Measurements from ENCODE around the gene NPBWR2. TPM values are rescaled to one million over a fixed set of nuclear protein-coding genes. Genes with fewer than 3 reads are reported as not detected.

NPBWR2 gene
- total RNA-seq, 1 experiment from 2014 or later: not detected

DNA sequence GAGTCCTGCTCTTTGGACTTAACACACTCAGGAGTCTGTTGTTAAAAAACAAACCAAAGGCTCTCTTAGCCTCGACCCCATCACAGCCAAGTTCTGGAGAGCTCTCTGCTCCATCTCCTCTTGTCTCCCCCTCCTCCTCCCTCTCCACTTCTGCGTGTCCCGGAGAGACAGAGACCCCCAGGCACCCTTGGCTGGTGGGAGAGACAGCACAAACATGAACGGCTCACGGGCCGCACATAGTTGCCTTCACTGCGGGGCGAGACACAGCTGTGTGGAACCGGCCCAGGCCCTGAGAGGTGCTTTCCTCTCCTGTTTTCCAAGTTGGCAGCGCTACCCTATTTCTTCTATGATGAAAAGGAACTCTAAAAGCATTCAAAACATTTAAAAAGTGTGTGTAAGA lies 33.6 kb upstream of the NPBWR2 start:
- Histone ChIP-seq H3K9me3 (ENCODE audit: control insufficient read depth in 1 of 2, insufficient read depth in 1 of 2, low read depth in 1 of 2, low read length in 2 of 2) (peaks cover 14 to 30% of the 10 kb centered on the region in 2 experiments; a peak in 2 of 4 replicates), H4K20me1 (ENCODE audit: insufficient read depth) (no peaks in the 10 kb centered on the region), H3K36me3 (ENCODE audit: control insufficient read depth in 1 of 2, insufficient read depth in 2 of 2, low read length in 2 of 2) (no peaks in the 10 kb centered on the region), H3K4me2 (ENCODE audit: low read length) (no peak overlapping the region), H3K9me2 (ENCODE audit: insufficient read depth) (no peaks in the 10 kb centered on the region), H3K9ac (ENCODE audit: low read length) (no peak overlapping the region), H2AFZ (ENCODE audit: low read depth, low read length, poor library complexity, severe bottlenecking) (no peak overlapping the region), H3K4me1 (ENCODE audit: control insufficient read depth in 1 of 2, insufficient read depth in 2 of 2, low read length in 2 of 2) (no peaks in the 10 kb centered on the region), H3K27me3 (ENCODE audit: insufficient read depth, low read length) (no peaks in the 10 kb centered on the region), H3K4me3 (replicated peaks in 1 of 2; ENCODE audit: low read depth in 1 of 2, low read length in 2 of 2) (no peak overlapping the region), H3K79me2 (ENCODE audit: insufficient read depth, low read length) (no peaks in the 10 kb centered on the region), H3K27ac (ENCODE audit: low read depth, low read length) (no peak overlapping the region)
- ChIA-PET CTCF (no interaction called here), POLR2A (no interaction called here), RAD21 (ENCODE audit: low non-redundant PET in 1 of 2, low total read pairs in 2 of 2, uncharacterized antibody in 2 of 2, unreplicated experiment in 2 of 2) (no interaction called here)
- TF ChIP-seq ZBTB33 (IDR thresholded peaks at IDR 0.05; ENCODE audit: extremely low read depth, insufficient replicate concordance, low read length): no peak
- no peak for TF ChIP-seq TCF7L2 (IDR thresholded peaks at IDR 0.05; ENCODE audit: borderline replicate concordance, extremely low read depth, insufficient read depth, insufficient read length)
- no peak for TF ChIP-seq JUND (IDR thresholded peaks at IDR 0.05)
- TF ChIP-seq, protein P1, sequence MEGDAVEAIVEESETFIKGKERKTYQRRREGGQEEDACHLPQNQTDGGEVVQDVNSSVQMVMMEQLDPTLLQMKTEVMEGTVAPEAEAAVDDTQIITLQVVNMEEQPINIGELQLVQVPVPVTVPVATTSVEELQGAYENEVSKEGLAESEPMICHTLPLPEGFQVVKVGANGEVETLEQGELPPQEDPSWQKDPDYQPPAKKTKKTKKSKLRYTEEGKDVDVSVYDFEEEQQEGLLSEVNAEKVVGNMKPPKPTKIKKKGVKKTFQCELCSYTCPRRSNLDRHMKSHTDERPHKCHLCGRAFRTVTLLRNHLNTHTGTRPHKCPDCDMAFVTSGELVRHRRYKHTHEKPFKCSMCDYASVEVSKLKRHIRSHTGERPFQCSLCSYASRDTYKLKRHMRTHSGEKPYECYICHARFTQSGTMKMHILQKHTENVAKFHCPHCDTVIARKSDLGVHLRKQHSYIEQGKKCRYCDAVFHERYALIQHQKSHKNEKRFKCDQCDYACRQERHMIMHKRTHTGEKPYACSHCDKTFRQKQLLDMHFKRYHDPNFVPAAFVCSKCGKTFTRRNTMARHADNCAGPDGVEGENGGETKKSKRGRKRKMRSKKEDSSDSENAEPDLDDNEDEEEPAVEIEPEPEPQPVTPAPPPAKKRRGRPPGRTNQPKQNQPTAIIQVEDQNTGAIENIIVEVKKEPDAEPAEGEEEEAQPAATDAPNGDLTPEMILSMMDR (IDR thresholded peaks at IDR 0.05 in 2 of 3, conservative IDR thresholded peaks at IDR 0.05 in 1 of 3; ENCODE audit: borderline replicate concordance in 1 of 3, insufficient read depth in 1 of 3, low read depth in 2 of 3, low read length in 2 of 3): no peak
- TF ChIP-seq MAX (IDR thresholded peaks at IDR 0.05): no peak
- TF ChIP-seq, protein P2, sequence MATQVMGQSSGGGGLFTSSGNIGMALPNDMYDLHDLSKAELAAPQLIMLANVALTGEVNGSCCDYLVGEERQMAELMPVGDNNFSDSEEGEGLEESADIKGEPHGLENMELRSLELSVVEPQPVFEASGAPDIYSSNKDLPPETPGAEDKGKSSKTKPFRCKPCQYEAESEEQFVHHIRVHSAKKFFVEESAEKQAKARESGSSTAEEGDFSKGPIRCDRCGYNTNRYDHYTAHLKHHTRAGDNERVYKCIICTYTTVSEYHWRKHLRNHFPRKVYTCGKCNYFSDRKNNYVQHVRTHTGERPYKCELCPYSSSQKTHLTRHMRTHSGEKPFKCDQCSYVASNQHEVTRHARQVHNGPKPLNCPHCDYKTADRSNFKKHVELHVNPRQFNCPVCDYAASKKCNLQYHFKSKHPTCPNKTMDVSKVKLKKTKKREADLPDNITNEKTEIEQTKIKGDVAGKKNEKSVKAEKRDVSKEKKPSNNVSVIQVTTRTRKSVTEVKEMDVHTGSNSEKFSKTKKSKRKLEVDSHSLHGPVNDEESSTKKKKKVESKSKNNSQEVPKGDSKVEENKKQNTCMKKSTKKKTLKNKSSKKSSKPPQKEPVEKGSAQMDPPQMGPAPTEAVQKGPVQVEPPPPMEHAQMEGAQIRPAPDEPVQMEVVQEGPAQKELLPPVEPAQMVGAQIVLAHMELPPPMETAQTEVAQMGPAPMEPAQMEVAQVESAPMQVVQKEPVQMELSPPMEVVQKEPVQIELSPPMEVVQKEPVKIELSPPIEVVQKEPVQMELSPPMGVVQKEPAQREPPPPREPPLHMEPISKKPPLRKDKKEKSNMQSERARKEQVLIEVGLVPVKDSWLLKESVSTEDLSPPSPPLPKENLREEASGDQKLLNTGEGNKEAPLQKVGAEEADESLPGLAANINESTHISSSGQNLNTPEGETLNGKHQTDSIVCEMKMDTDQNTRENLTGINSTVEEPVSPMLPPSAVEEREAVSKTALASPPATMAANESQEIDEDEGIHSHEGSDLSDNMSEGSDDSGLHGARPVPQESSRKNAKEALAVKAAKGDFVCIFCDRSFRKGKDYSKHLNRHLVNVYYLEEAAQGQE (IDR thresholded peaks at IDR 0.05; ENCODE audit: low read depth): no peak
- TF ChIP-seq EGR1 (IDR thresholded peaks at IDR 0.05; ENCODE audit: low read depth): no peak
- TF ChIP-seq CBX3 (IDR thresholded peaks at IDR 0.05; ENCODE audit: low read depth): no peak
- TF ChIP-seq SRF (IDR thresholded peaks at IDR 0.05; ENCODE audit: low read depth): no peak
- no peak for TF ChIP-seq POLR2A (IDR thresholded peaks at IDR 0.05; ENCODE audit: borderline replicate concordance, extremely low read depth, insufficient read depth, insufficient read length)
- TF ChIP-seq ATF3 (IDR thresholded peaks at IDR 0.05): no peak
- TF ChIP-seq RAD21 (IDR thresholded peaks at IDR 0.05; ENCODE audit: low read depth): no peak
- no peak for TF ChIP-seq ELF1 (IDR thresholded peaks at IDR 0.05; ENCODE audit: borderline replicate concordance, low read depth)
- no peak for TF ChIP-seq EZH2phosphoT487 (IDR thresholded peaks at IDR 0.05; ENCODE audit: borderline replicate concordance)
- TF ChIP-seq SIN3A (IDR thresholded peaks at IDR 0.05; ENCODE audit: low read depth): no peak
- no peak for TF ChIP-seq EZH2 (IDR thresholded peaks at IDR 0.05)
- no peak for TF ChIP-seq CEBPB (IDR thresholded peaks at IDR 0.05; ENCODE audit: low read depth)
- TF ChIP-seq ZFX (IDR thresholded peaks at IDR 0.05): no peak
- intact Hi-C loops (cut with micrococcal nuclease): no loop called here
- BruUV-seq (replicated peaks): no TSS peak
- ATAC-seq: no peak
- no peak for DNase-seq (ENCODE audit: low read depth, low spot score)
